ENCODE measurements around the gene TCEA2.

DNA sequence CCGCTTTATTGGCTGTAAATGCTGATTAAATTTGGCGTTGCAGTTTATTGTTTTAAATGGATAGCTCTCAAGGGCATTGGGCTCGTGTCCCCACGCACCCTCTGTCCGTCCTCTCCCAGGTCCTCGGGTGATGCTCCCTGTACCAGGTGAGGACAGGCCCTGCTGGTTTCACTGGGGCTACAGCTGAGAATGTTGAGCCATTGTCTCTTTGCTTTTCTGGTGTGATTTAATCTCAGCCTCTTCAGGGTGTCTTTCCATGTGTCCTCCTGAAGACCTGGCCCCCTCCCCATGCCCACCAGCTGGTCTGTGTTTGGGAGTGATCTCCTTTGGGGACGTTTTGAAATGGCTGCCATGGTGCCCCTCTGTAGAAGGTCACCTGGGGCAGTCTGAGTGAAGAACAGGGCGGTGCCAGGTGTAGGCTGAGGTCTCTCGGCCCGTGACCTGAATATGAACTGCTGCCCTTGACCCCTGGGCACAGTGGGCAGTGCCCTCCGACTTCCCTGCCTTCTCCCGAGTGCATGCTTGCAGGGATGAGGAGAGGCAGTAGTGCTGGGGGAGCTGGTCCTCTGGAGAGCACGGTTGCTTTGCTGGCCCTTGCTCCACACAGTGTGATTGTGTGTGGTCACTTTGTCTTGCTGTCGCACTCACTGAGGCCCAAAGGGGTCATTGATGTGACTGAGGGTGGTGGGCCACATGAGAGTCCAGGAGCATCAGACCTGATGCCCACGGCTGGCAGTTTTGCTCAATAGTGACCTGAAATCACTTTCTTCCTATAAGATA, 39.4 kb upstream of the TCEA2 start:
- TF ChIP-seq, protein P1, sequence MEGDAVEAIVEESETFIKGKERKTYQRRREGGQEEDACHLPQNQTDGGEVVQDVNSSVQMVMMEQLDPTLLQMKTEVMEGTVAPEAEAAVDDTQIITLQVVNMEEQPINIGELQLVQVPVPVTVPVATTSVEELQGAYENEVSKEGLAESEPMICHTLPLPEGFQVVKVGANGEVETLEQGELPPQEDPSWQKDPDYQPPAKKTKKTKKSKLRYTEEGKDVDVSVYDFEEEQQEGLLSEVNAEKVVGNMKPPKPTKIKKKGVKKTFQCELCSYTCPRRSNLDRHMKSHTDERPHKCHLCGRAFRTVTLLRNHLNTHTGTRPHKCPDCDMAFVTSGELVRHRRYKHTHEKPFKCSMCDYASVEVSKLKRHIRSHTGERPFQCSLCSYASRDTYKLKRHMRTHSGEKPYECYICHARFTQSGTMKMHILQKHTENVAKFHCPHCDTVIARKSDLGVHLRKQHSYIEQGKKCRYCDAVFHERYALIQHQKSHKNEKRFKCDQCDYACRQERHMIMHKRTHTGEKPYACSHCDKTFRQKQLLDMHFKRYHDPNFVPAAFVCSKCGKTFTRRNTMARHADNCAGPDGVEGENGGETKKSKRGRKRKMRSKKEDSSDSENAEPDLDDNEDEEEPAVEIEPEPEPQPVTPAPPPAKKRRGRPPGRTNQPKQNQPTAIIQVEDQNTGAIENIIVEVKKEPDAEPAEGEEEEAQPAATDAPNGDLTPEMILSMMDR (conservative IDR thresholded peaks at IDR 0.05 in 1 of 2, IDR thresholded peaks at IDR 0.05 in 1 of 2; ENCODE audit: low read depth in 1 of 2, low read length in 2 of 2): no peak
- no peak for TF ChIP-seq EZH2 (IDR thresholded peaks at IDR 0.05; ENCODE audit: low read length, missing control alignments)

Measured in fibroblast of lung (primary cell).